Vagina (tissue), 2 donors: ENCODE measurements around the gene TRPV2. TPM values are rescaled to one million over a fixed set of nuclear protein-coding genes. Genes with fewer than 3 reads are reported as not detected.

Source experiments
- DNase-seq, 2 donors: peaks; one replicate each; pipeline ENCODE4 v3.0.0-alpha.2; 2017; ENCODE audit errors: extremely low spot score in 2 of 2
- H3K27ac ChIP-seq: fragments of 200-600 bp; sonication (generic); one replicate; pipeline ENCODE4 v1.5.1; 2019
- H3K27me3 ChIP-seq: fragments of 200-600 bp; sonication (generic); one replicate; pipeline ENCODE4 v1.5.1; 2019
- H3K36me3 ChIP-seq, 2 donors: fragments of 200-600 bp; sonication (generic); one replicate each; pipeline ENCODE4 v1.5.1; 2017 to 2019
- H3K4me1 ChIP-seq: fragments of 200-600 bp; sonication (generic); one replicate; pipeline ENCODE4 v1.5.1; 2019
- H3K4me3 ChIP-seq, 2 donors: fragments of 200-600 bp; sonication (generic); 1 replicate in 1 of 2; 2 replicates in 1 of 2; pipeline ENCODE4 v1.5.1; 2016 to 2019
- H3K9me3 ChIP-seq: fragments of 200-600 bp; sonication (generic); one replicate; pipeline ENCODE4 v1.5.1; 2019
- CTCF ChIP-seq, 3 experiments: fragments of 450-650 bp in 2 of 3; fragments of 200-600 bp in 1 of 3; sonication (generic) in 1 of 3; IDR thresholded peaks; one replicate each; pipeline ENCODE4 v1.5.1; 2017 to 2019; ENCODE audit warnings: antibody characterized with exemption in 3 of 3, mild to moderate bottlenecking in 2 of 3, moderate library complexity in 2 of 3
- POLR2A ChIP-seq, 2 donors: fragments of 450-650 bp; IDR thresholded peaks; one replicate each; pipeline ENCODE4 v1.6.1; 2017; ENCODE audit warnings: antibody characterized with exemption in 2 of 2, mild to moderate bottlenecking in 2 of 2, moderate library complexity in 2 of 2
- POLR2AphosphoS5 ChIP-seq, 2 donors: sonication (generic); formaldehyde crosslinking; IDR thresholded peaks; one replicate each; pipeline ENCODE4 v1.9.0; 2017; ENCODE audit warnings: antibody characterized with exemption in 2 of 2, mild to moderate bottlenecking in 2 of 2, low read depth in 1 of 2; ENCODE audit not compliant: insufficient read depth in 1 of 2
- intact Hi-C: fragments of 100-400 bp; cut with DNase I; formaldehyde crosslinking; loops from one replicate; pipeline ENCODE4 v1.15.1; 2023
- total RNA-seq: library from RNA; depleted of rRNA; stranded (reverse); fragments of >200 nt; gene quantifications from one replicate; pipeline ENCODE4 v1.2.3, GENCODE V29; 2016

The TRPV2 gene
- total RNA-seq, 1 donor from 2014 or later = 22.3 TPM

GRCh38 chr17:16417896-16418684, 2.7 kb downstream of the TRPV2 start:
- peak overlapping the region; percentile 91 for H3K27ac ChIP-seq
- intact Hi-C loops = no loop called here

GRCh38 chr17:16418685-16419068, 3.3 kb downstream of the TRPV2 start:
- DNase-seq = no peak
- Histone ChIP-seq H3K36me3 (peaks cover 0 to 13% of the 10 kb centered on the region in 2 donors), H3K27me3 (no peaks in the 10 kb centered on the region), H3K4me3 (no peak overlapping the region), H3K9me3 (no peaks in the 10 kb centered on the region), H3K27ac (peak overlapping the region; percentile 91), H3K4me1 (peaks cover 47% of the 10 kb centered on the region)
- intact Hi-C loops = no loop called here
- TF ChIP-seq CTCF (IDR thresholded peaks at IDR 0.05) (no peak), POLR2A (IDR thresholded peaks at IDR 0.05) (no peak), POLR2AphosphoS5 (IDR thresholded peaks at IDR 0.05; ENCODE audit: insufficient read depth in 1 of 2, low read depth in 1 of 2) (no peak)

More at GRCh38 chr17:16417896-16418684, 2.7 kb downstream of the TRPV2 start:
- TF ChIP-seq POLR2AphosphoS5 (IDR thresholded peaks at IDR 0.05; ENCODE audit: insufficient read depth in 1 of 2, low read depth in 1 of 2) (no peak), CTCF (IDR thresholded peaks at IDR 0.05) (no peak), POLR2A (IDR thresholded peaks at IDR 0.05) (no peak)
- H3K27me3 ChIP-seq = no peaks in the 10 kb centered on the region
- H3K4me3 ChIP-seq = no peak overlapping the region
- peaks cover 47% of the 10 kb centered on the region for H3K4me1 ChIP-seq
- DNase-seq = no peak
- peaks cover 0 to 7% of the 10 kb centered on the region in 2 donors for H3K36me3 ChIP-seq
- no peaks in the 10 kb centered on the region for H3K9me3 ChIP-seq

GRCh38 chr17:16419074-16419928, 3.9 kb downstream of the TRPV2 start:
- no peaks in the 10 kb centered on the region for H3K9me3 ChIP-seq
- peak overlapping the region; percentile 91 for H3K27ac ChIP-seq
- no peak for DNase-seq
- H3K4me3 ChIP-seq = no peak overlapping the region
- no peaks in the 10 kb centered on the region for H3K27me3 ChIP-seq
- peaks cover 47% of the 10 kb centered on the region for H3K4me1 ChIP-seq
- H3K36me3 ChIP-seq = peaks cover 0 to 13% of the 10 kb centered on the region in 2 donors
- intact Hi-C loops = no loop called here
- TF ChIP-seq POLR2AphosphoS5 (IDR thresholded peaks at IDR 0.05; ENCODE audit: insufficient read depth in 1 of 2, low read depth in 1 of 2) = peak in 1 of 2 donors; percentile 7
- no peak for TF ChIP-seq CTCF (IDR thresholded peaks at IDR 0.05)

- no peaks in the 10 kb centered on the region for H3K9me3 ChIP-seq
- H3K27me3 ChIP-seq = no peaks in the 10 kb centered on the region
- peaks cover 46% of the 10 kb centered on the region for H3K4me1 ChIP-seq
- intact Hi-C loops = no loop called here
- H3K36me3 ChIP-seq = peaks cover 0 to 13% of the 10 kb centered on the region in 2 donors
- H3K27ac ChIP-seq = peak overlapping the region; percentile 91
- no peak for DNase-seq
- TF ChIP-seq POLR2AphosphoS5 (IDR thresholded peaks at IDR 0.05; ENCODE audit: insufficient read depth in 1 of 2, low read depth in 1 of 2) = no peak
- TF ChIP-seq CTCF (IDR thresholded peaks at IDR 0.05) = no peak
- no peak for TF ChIP-seq POLR2A (IDR thresholded peaks at IDR 0.05)
- H3K4me3 ChIP-seq = no peak overlapping the region
Observed at GRCh38 chr17:16419929-16420271, 4.5 kb downstream of the TRPV2 start.
